Left kidney (tissue), 2 donors: ENCODE results near the gene OPCML. TPM values are rescaled to one million over a fixed set of nuclear protein-coding genes. Genes with fewer than 3 reads are reported as not detected.

Experiments used
- DNase-seq: peaks from one replicate; pipeline ENCODE4 v3.0.0-alpha.2; 2013
- polyA plus RNA-seq: library from polyadenylated mRNA; unstranded; fragments of 120-200 nt; gene quantifications from one replicate; pipeline ENCODE4 v1.2.1, GENCODE V29; 2013; ENCODE audit not compliant: insufficient read length

OPCML gene
- polyA plus RNA-seq, 1 donor, result 13.9 TPM

DNA sequence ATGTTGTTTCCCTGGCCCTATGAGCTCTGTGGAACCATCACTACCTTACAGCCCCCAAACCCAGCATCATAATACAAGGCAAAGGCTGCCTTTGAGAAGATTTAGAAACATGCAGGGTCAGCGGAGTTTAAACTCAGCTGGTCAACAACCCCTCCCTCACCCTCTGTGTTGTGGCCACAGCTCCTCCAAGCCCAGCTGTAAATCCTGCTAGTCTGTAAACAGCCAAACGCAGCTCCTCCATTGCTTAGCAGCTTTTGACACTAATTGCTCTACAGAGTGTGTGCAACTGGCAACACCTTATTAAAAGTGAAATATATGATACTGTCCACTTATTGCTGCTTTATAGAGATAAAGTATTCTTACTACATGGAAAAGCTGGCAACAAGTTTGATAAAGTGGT, 29.1 kb downstream of the OPCML start:
- no peak for DNase-seq

DNA sequence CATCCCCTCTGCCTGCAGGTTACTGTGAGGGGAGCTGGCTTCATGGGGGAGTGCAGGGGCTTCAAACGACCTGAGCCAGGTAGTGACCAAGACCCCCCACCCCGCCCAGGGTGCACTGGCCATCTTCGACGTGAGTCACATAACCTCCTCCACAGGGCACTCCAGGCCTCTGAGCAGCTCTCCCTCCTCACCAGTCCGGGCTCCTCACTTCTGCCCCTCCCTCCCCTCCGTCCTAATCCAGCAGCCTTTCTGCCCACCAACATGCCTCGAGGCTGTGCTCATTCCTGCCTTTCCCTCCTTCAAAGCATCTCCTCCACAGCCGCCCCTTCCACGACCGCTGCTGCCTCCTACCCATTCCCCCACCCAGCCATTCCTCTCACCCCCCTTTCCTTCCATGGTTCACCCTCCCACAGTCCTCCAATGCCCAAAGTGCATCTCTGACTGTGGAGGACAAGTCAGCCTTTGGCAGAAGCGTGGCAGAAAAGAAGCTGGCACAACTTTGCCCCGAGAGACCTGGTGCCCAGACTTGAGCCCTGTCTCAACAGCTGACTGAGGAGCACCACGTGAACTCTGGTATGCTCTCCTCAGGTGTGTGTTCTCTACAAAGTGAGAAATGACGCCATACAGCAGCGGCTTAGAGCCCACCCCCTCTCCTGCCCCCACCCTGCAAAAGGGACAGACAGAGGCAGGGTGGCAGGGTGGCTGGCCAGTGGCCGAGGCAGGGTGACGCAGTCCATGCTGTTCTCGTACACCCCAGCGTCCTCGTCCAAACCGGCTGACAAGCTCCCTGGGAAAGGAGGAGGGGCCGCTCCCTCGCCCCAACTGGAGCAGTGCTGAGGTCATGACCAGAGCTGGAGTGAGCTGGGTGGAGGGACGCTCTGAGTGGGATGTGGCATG, 30.4 kb downstream of the OPCML start:
- no peak for DNase-seq

- DNase-seq, result no peak
These were observed 31.4 kb downstream of the OPCML start for GRCh38 chr11:133500936-133501335.

- no peak for DNase-seq
These were observed 31.9 kb downstream of the OPCML start for GRCh38 chr11:133500435-133500834.

GRCh38 chr11:133498969-133499368, 33.3 kb downstream of the OPCML start:
- no peak for DNase-seq

DNA sequence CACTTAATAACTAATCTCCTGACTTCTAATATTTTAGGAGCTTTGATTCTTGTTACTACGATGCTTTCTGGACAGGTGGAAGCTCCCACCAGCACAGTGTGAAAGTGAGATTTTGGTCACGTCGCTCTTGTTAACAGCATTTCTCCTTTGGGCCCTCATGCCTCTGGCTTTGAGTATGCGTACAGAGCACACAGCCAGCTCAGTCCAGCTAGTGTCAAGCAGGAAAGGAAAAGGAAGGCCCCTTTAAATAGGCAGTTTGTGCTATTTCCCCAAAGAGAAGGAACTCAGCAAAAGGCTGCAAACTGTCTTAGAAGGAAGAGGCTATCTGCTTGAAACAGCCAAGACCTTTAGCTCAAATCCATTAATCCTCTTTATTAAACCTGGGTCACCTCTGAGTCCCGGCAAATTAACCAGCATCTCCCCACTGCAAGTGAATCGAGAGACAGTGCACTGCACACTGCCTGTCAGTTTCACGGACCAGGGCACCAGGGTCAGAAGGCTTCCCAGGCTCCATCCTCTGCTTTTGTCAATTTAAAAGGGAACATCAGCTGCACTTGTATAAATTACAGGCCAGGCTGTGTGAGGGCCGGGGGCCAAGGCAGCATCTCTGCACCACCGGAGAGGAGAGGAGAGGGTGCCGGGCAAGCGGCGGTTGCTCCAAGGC, 34.7 kb downstream of the OPCML start:
- DNase-seq, result no peak

GRCh38 chr11:133492895-133493294, 39.4 kb downstream of the OPCML start:
- DNase-seq, result no peak

- DNase-seq, result no peak
These were observed 40.5 kb downstream of the OPCML start for GRCh38 chr11:133491680-133492383.

DNA sequence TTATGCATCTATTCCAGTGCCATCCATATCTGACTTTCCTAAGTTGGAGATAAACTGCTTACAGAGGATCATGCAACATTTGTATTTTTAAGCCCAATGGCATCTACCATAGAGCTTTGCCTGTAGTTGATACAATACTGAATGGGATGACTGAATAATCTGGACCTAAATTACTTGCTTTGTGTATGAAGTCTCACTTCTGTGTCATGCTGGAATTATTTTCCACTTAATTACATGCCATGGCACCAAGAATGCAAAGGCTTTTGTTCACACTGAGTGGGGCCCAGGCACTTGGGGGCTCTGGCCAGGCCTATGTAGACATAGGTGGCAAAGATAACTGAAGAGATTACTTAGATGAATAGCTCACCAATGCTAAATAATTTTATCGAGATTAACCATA, 51.6 kb downstream of the OPCML start:
- no peak for DNase-seq

- no peak for DNase-seq
These were observed 53.1 kb downstream of the OPCML start for GRCh38 chr11:133479209-133479608.

- DNase-seq, result no peak
These were observed 55.1 kb downstream of the OPCML start for GRCh38 chr11:133477251-133477625.

- no peak for DNase-seq
These were observed 55.6 kb downstream of the OPCML start for GRCh38 chr11:133476570-133477250.

DNA sequence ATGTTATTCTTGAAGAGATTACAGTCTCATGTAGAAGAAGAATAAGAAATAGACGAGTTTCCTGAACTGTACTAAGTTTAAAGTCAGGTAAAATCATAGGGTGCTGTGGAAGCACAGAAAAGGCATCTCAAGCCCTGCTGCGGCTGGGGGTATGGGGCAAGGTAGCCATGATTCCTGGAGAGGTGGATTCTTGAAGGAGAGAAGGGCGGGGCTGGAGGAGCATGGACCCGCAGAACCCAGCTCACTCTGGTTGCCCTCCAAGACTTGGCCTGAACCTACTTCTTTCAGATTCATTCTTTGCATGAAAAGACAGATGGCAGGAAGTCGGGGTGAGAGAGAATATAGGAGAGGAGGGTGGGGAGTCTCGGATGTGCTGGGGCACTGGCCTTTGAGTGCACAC, 57.8 kb downstream of the OPCML start:
- DNase-seq, result no peak

- DNase-seq, result no peak
These were observed 64.6 kb downstream of the OPCML start for GRCh38 chr11:133467686-133468085.

DNA sequence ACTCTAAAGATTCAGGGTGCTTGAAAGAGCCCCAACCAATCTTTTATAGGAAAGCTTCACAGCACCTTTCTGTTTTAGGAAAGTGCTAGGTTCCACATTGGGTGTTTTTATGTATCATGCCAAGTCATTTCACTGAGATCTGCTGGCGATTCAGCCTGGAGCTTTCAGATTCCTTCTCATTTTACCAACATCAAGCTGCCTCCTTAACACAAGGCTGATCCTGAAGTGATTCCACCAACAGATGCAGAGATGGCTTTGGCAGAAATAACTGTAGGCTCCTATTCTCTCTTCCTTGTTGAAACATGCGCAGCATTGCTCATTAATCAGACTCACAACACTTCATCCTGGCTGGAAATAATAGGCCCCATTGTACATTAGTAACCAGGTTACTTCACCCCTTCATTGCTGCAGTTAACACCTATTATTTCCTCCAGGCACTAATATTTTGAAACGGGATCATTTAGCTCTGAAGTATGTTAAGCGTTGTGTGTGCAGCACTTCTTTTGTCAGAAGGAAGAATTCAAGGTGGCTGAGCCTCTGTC, 89.0 kb downstream of the OPCML start:
- DNase-seq, result no peak

GRCh38 chr11:133441964-133442660, 90.2 kb downstream of the OPCML start:
- DNase-seq, result no peak

DNA sequence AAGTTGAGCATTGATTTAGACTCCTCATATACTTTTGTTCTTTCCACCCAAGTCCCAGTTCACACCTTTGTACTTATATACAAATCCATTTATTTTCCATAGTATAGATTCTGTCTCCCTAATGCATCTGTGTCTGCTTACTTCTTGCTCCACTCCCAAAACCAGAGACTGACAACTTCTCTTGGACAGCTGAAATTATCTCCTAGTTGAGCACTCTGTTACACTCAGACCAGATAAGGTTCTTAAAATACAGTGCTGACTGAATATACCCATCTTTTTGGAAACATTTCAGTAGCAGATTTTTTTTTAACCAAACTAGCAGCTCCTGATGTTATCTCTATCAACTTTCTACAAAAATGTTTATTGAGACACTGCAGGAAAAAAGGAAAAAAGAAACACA, 106.3 kb downstream of the OPCML start:
- DNase-seq, result no peak

DNA sequence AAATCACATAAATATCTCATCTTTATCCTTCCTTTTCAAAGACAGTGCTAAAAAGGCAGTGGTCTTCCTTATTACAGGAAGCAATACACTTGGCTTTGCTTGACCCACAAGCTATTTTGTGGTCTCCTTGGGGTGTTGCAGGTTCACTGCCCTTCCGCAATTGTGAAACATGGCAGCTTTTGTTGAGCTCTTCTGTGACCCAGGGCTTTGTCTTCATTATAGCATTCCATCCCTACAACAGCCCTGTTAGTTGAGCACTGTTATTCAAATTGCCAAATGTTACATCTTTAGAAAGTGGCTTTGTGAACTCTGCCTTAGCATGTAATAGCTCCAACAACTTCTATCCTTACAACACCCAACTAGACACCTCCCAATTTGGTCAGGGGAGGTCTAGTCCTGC, 107.1 kb downstream of the OPCML start:
- no peak for DNase-seq

DNA sequence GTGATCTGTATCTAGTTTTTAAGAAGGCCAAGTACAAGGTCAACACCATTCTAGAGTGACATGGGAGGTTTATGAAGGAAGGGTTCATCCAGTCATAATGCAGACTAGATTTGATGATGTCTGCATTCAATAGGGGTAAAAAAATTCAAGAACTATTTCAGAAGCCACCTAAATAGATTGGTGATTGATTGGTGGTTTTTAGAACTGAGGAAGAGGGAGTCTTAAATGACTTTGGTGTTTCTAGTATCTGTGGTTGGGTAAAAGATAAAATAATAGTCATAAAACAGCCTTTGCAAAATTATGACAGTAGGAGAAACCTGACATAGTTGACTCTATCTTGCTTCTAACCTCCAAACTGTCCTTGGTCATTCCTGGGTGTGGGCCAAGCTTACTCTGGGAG, 114.1 kb downstream of the OPCML start:
- DNase-seq, result no peak

GRCh38 chr11:133414506-133414905, 117.8 kb downstream of the OPCML start:
- no peak for DNase-seq

GRCh38 chr11:133413703-133414102, 118.6 kb downstream of the OPCML start:
- no peak for DNase-seq

- no peak for DNase-seq
These were observed 122.5 kb downstream of the OPCML start for GRCh38 chr11:133409799-133410198.
